Islet precursor cell (in vitro differentiated cells): Measurements from ENCODE around the gene ARHGEF17.
A peak's percentile ranks its signal among the peaks of the same experiment; 100 is the strongest.

Experiments used
- DNase-seq: peaks from one replicate; pipeline ENCODE4 v3.0.0-alpha.2; 2018

Gene ARHGEF17

DNA sequence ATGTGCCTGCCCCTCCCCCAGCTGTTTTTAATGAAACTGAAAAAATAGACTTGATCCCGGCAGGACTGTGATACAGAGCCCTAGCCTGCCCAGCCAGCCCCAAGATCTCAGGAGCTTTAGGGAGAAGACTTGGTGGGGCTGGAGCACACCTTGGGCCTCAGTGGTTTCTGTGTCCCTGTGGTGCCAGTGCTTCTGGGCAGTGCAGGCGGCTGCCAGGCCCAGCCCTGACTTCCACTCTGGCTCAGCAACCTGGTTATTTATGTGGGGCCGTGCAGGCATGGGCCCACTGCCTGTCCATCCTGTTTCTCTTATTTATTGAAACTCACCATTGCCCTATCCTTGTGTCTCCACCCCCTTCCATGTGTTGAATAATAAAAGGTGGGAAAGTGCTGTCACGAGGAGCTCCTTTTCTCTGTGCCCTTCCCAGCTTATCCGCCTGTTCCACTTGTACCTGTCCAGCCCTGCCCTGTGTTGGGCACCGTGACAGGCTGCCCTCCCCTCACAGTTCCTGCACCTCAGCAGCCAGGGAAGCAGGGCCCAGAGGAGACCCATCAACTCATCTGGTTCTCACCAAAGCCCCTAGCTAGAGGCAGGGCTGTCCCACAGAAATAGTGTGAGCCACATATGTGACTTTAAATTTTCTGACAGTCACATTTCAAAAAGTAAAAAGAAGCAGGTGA, 88.3 kb downstream of the ARHGEF17 start:
- no peak for DNase-seq

GRCh38 chr11:73396985-73397384, 88.9 kb downstream of the ARHGEF17 start:
- no peak for DNase-seq

DNA sequence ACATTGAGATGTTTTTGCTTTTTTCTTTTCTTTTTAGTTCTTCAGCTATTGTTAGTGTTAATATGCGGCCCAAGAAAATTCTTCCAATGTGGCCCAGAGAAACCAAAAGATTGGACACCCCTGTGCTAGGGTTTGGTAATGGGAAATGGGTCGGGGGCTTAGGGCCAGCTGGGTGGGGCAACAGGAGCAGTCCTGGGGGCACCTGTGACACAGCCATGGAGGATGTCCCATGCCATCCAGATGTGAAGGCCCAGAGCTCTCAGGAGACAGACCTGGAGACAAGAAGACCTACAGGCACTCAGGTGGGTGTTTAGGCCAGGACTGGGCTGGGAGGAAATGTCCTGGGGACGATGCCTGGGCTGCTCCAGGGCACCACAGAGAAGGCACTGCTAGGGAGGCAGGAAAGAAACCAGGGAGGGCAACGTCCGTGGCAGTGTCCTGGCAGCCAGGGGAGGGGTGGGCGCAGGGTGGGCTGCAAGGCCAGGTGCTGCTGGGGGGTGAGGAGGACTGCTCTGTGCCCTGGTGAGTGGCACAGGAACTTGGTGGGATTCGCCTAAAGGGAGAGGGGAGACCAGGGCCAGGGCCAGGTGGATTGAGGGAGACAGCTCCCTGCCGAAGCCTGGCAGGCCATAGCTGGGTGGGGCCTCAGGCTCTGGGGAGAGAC, 89.5 kb downstream of the ARHGEF17 start:
- DNase-seq, result no peak

DNA sequence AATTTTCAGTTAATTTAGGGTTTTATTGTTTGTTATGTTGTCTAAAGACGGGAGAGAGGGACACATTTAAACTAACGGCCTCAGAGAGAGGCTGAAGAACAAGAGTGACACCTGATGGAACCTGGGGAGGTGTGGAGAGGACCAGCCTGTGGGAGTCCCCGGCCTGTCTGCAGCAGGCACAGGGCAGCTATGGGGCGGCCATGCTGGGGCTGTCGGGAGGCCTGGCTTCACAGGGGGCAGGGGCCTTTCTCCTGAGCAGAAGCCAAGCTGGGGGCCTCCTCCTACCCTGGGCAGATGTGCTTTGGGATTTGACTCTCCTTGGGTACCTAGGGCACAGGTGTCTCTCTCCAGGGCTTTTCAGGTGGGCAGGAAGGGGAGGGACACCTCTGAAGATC, 90.1 kb downstream of the ARHGEF17 start:
- DNase-seq, result no peak

GRCh38 chr11:73398721-73399120, 90.6 kb downstream of the ARHGEF17 start:
- DNase-seq, result no peak

DNA sequence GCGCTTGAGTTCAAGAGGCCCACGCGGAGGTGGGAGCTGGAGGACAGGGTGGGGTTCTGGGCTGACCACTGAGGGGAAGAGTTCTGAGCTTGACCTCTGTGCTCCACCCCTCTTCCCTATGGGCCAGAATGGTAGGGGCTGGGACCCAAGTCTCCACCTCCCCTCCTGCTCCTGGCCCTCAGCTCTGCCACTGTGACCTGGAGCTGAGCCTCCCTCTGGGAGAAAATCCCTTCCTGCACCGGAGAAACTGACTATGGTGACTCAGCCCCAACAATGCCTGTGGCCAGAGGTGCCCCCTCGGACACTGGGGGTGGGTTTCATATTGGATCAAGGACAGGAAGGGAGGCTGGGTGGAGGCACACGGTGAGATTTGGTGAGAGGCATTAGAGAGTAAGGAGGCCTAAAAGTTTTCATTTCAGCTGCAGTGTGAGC, 91.1 kb downstream of the ARHGEF17 start:
- no peak for DNase-seq

DNA sequence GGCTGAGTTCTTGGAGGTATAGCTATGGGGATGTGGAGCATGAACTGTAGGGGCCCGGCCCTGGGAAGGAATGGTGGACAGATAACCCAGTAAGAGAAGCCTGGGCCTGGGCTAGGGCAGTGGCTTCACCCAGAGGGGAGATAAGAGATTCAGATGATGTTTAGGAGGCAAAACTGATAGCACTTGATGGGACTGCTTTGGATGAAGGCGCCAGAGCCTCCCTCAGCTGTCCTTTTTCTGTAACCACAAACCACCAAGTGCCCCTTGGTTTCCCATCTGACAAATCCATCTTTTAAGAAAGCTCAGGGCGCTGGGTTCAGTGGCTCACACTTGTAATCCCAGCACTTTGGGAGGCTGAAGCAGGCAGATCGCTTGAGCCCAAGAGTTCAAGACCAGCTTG, 91.6 kb downstream of the ARHGEF17 start:
- DNase-seq, result no peak

DNA sequence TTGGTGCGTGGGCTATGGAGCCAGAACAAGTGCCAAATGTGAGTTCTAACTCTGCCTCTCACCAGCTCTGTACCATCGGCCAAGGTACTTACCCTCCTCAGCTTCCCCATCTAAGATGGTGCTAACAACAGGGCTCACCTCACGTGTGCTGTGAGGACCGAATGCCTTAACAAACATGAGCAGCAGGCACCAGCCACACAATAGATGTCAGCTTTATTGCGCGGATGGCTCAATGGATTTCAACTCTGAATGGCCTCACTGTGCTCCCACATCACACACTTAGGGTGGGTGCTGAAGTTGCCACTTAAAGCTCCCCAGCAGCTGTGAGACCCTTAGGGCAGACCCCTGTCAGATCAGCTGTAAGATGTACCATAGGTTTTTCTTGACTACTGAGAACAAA, 92.2 kb downstream of the ARHGEF17 start:
- no peak for DNase-seq

DNA sequence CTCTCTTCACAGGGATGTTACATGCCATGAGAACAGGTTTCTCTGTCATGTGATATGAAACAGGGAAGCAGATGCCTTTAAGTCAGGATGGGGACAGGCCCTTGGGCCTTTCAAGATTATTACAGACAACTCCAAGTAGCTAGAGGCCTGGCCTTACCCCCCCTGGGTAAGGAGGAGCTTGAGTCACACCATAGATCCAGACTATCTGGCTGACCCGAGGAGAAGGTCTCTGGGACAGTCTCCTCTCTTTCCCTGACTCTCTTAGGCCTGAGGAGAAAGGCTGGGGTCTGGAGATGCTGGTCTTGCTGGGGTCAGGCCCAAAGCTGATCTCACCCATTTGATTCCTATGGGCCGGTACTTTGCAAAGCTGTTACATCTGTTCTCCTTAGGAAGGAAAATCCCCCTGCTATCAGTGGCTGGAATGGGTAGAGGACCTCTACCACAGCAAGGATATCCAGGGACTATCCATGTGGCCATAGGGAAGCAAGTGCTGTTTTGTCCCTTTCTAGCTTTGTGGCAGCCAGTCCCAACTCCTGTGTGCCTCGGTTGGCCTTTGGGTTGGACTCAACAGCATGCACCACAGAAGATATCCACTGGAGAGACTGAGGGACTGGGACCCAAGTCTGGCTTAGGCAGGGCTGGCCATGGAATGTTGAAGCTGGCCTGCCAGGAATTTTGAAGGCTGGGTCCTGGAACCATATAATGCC, 93.3 kb downstream of the ARHGEF17 start:
- DNase-seq, result peak; percentile 84

DNA sequence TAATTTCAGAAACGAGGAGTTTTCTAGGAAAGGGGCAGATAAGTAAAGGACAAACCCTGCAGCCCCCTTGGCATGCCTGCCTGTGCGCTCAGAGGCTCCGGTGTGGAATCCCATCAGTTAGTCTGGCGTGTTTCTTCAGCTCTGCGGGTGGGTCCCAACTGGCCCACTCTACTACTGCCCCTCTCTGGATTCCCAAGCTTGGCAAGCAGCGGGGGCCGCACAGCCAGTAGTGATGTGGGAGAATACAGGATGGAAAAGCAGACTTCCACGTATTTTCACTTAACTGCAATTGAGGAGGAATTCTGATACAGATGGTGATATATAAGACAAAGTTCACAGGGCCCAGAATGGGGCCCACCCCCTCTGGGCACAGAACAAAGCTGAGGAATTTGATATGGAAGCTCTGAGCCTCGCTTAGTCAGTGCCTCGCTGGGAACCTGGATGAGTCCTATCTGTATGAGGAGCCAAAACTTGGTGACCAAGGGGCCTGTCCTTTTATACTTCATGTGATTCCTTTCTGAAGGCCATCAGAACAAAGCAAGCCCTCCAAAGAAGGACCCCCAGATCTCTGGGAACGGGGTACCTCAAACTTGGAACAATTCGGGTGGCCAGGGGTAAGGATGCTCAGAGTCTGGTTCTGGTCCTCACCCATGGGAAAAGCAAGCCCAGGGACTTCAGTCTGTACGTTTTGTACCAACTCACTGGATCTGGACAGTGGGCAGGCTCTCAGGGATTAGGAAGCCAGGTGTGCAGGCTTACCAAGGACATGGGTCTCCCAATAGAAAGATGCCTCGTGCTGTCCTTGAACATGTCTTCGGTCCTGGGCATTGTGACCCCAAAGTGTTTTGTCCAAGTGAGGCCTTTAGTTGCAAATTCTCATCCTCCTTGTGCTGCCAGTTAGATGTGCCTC, 94.1 kb downstream of the ARHGEF17 start:
- DNase-seq, result no peak

DNA sequence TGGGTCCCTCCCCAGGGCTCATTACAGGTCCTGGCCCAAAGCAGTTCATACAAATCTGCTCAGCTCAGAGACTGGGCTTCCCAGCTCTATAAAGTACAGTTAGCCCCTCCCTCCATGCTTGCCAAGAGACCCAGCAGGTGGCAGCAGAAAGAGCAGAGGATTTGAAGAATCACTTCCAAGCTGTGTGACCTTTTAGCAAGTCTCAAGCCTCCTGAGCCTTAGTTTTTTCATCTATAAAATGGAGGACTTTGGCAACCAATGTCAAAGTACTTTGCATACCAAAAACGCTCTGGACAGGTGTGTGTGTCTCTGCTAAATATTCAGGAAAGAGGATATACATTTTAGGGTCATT, 94.7 kb downstream of the ARHGEF17 start:
- DNase-seq, result no peak

GRCh38 chr11:73403541-73403940, 95.5 kb downstream of the ARHGEF17 start:
- no peak for DNase-seq

DNA sequence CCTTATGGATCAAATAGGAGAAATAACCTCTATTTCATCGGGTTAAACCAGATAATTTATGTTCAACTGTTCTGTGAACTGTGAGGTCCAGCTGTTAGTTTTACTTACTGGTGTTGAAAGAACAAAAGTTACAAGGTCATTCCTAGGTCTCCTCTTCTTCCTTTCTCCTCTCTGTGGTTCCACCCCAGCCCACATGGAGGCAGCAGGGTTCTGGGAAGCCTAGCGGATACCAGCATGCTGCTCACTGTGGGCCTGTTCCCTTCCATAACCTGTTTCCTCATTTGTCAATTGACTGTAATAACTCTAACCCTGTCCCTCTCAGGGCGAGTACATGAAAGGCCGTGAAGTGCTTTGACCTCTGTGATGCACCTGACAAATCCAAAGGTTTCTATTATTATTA, 96.0 kb downstream of the ARHGEF17 start:
- peak; percentile 87 for DNase-seq

DNA sequence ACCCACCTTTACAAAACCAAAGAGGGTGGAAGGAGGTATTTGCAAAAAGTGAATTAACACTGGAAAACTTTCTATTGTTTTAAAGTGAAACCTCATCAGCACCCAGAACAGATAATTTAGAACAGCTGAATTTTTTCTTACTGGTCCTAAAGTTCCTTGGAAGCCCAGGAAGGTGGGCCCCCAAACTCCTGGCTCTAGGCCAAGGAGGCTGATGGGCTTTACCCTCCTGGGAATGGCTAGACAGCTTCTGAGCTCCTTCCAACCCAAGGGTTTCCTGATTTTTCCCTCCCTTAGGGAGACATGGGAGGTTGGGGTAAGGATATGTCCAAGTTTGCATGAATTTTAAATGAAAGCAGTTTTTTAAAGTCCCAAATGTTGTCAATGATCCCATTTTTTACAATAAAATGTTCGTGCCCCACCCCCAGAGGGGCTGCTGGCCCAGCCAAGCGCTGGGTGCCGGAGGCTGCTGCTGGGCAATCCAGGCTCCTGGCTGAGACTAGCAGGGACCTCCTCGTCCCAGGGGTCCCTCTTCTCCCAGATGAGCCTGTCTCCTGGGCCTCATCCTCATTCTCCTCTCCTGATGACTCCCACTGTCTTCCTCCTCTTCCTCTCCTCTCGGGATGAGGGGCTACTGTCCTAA, 96.5 kb downstream of the ARHGEF17 start:
- DNase-seq, result no peak

DNA sequence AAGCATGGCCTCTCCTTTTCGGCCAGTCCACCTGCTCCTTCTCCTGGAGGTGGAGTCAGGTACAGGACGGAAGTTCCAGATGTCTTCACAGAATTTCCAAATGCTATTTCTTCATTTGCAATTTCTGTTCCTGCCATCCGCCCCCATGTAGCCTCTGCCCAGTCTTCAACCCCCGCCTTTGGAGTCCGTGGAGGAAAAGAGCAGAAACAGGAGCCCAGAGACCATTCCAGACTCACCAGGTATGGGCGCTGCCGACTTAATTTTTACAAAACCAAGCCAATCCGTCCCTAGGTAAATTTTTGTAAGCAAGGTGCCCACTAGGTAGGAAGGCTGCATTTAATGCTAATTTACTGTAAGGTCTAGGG, 97.1 kb downstream of the ARHGEF17 start:
- DNase-seq, result no peak

- no peak for DNase-seq
These were observed 98.1 kb downstream of the ARHGEF17 start for GRCh38 chr11:73406131-73406530.

GRCh38 chr11:73406619-73407018, 98.5 kb downstream of the ARHGEF17 start:
- DNase-seq, result no peak

DNA sequence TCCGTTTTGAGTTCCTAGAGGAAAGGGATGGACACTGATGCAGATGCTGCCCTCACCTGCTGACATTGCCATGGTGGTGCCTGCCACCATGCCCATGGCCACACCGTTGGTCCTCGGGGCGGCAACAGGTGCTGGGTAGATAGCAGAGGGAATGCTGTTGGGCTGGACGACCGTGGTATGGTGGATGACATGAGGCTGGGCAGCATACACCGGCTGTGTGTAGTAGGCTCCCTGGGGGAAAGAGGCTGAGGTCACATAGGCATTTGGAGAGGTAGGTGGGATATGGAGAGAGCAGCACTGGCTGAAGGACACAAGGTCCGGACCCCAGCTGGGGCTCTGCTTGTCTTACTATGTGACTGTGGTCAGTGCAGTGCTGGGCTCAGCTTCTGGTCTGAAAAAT, 101.4 kb downstream of the ARHGEF17 start:
- DNase-seq, result no peak

GRCh38 chr11:73410627-73411026, 102.6 kb downstream of the ARHGEF17 start:
- no peak for DNase-seq

- no peak for DNase-seq
These were observed 103.0 kb downstream of the ARHGEF17 start for GRCh38 chr11:73411031-73411430.

DNA sequence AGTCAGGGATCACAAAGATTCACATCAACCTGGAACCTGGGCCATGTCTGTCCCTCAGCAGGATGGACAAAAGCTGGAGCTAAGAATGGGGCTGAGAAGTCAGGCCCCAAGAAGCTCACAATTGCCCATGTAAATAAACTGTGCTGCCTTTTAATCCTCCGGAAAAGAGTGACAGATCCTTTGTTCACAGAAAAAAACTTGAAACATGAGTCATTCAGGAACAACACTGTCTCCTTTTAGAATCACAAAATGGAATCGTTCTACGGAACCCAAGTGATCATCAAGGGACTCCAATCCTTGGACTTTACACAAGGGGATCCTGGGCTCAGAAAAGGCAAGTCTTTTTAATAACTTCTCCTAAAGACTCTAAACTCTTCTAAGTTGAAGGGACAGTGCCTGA, 104.2 kb downstream of the ARHGEF17 start:
- DNase-seq, result no peak

GRCh38 chr11:73413256-73413655, 105.2 kb downstream of the ARHGEF17 start:
- no peak for DNase-seq
